Body of pancreas (tissue), 4 donors: ENCODE data around the gene STK39.

Source experiments
- CTCF ChIP-seq, 7 experiments: fragments of 450-650 bp in 4 of 7; fragments of 200-600 bp in 3 of 7; sonication (generic) in 3 of 7; IDR thresholded peaks; one replicate each; pipeline ENCODE4 v1.5.1; 2016 to 2019; ENCODE audit warnings: antibody characterized with exemption in 7 of 7
- POLR2A ChIP-seq, 3 donors: fragments of 450-650 bp; IDR thresholded peaks; one replicate each; pipeline ENCODE4 v1.6.1; 2016; ENCODE audit warnings: antibody characterized with exemption in 3 of 3, mild to moderate bottlenecking in 2 of 3

GRCh38 chr2:168049609-168050008, 197.8 kb downstream of the STK39 start:
- no peak for TF ChIP-seq CTCF (IDR thresholded peaks at IDR 0.05)
- no peak for TF ChIP-seq POLR2A (IDR thresholded peaks at IDR 0.05)
